HG02884 (cell line): ENCODE measurements around the gene NFXL1.
A peak's percentile ranks its signal among the peaks of the same experiment; 100 is the strongest.
"Not testable (repeated sequence)": the region's sequence is repeated elsewhere in the genome, so short reads cannot be mapped to it uniquely, and the experiment has no call there.

Experiments used
- ATAC-seq: cut with Tn5 transposase; IDR thresholded peaks from one replicate; pipeline ENCODE4 v1.9.1; 2021; ENCODE audit warnings: mild to moderate bottlenecking, moderate library complexity; ENCODE audit not compliant: unreplicated experiment

The NFXL1 gene

GRCh38 chr4:47914220-47914925 lies at the start of gene NFXL1:
TSS of gene NFXL1 (minus strand) at chr4:47914583. CDS start at chr4:47914203, 380 bp downstream.
- peak; percentile 95 for ATAC-seq

- no peak for ATAC-seq
Measured at GRCh38 chr4:47954677-47955076, 40.3 kb upstream of the NFXL1 start.

GRCh38 chr4:47954245-47954644 lies 39.9 kb upstream of the NFXL1 start:
- ATAC-seq = no peak

- ATAC-seq = no peak
Measured at GRCh38 chr4:47945930-47946726, 31.7 kb upstream of the NFXL1 start.

GRCh38 chr4:47942081-47942819 lies 27.9 kb upstream of the NFXL1 start:
- ATAC-seq = no peak

- no peak for ATAC-seq
Measured at GRCh38 chr4:47939456-47939855, 25.1 kb upstream of the NFXL1 start.

GRCh38 chr4:47936336-47936735 lies 22.0 kb upstream of the NFXL1 start:
- no peak for ATAC-seq

- peak; percentile 65 for ATAC-seq
Measured at GRCh38 chr4:47933840-47934239, 19.5 kb upstream of the NFXL1 start.

- no peak for ATAC-seq
Measured at GRCh38 chr4:47930971-47931804, 16.8 kb upstream of the NFXL1 start.

- ATAC-seq = no peak
Measured at GRCh38 chr4:47929682-47930201, 15.4 kb upstream of the NFXL1 start.

- peak; percentile 94 for ATAC-seq
Measured at GRCh38 chr4:47926667-47927258, 12.4 kb upstream of the NFXL1 start.

GRCh38 chr4:47923261-47923608 lies 8.9 kb upstream of the NFXL1 start:
- ATAC-seq = not testable (repeated sequence)

- ATAC-seq = not testable (repeated sequence)
Measured at GRCh38 chr4:47922436-47923260, 8.3 kb upstream of the NFXL1 start.

- ATAC-seq = not testable (repeated sequence)
Measured at GRCh38 chr4:47917163-47917562, 2.8 kb upstream of the NFXL1 start.

GRCh38 chr4:47915378-47915777 lies 995 bp upstream of the NFXL1 start:
- no peak for ATAC-seq

- peak; percentile 22 for ATAC-seq
Measured at GRCh38 chr4:47914926-47915237, 499 bp upstream of the NFXL1 start.

- peak; percentile 26 for ATAC-seq
Measured at GRCh38 chr4:47913861-47914219, 543 bp downstream of the NFXL1 start.

GRCh38 chr4:47913330-47913729 lies 1.1 kb downstream of the NFXL1 start:
- ATAC-seq = no peak

- no peak for ATAC-seq
Measured at GRCh38 chr4:47907089-47907646, 7.2 kb downstream of the NFXL1 start.
